HL-60 (cell line): Measurements from ENCODE around the gene FCER1A.

Experiments used
- CTCF ChIP-seq: IDR thresholded peaks from one replicate; pipeline ENCODE4 v1.5.1; 2011; ENCODE audit warnings: low read length, control low read depth, inconsistent platforms; ENCODE audit not compliant: insufficient read depth
- GABPA ChIP-seq: IDR thresholded peaks from 2 replicates; pipeline ENCODE4 v1.6.1; 2012; ENCODE audit warnings: low read depth
- POLR2AphosphoS5 ChIP-seq: IDR thresholded peaks from 2 replicates; pipeline ENCODE4 v1.6.1; 2012; ENCODE audit warnings: low read depth
- REST ChIP-seq: IDR thresholded peaks from 2 replicates; pipeline ENCODE4 v1.6.1; 2012; ENCODE audit warnings: low read depth; ENCODE audit not compliant: insufficient replicate concordance
- SPI1 ChIP-seq: IDR thresholded peaks from 2 replicates; pipeline ENCODE4 v1.6.1; 2012; ENCODE audit warnings: low read depth, mild to moderate bottlenecking, borderline replicate concordance

GRCh38 chr1:159311679-159312078 lies 9.5 kb downstream of the FCER1A start:
- no peak for TF ChIP-seq CTCF
- no peak for TF ChIP-seq POLR2AphosphoS5
- TF ChIP-seq REST: no peak
- TF ChIP-seq SPI1: no peak
- TF ChIP-seq GABPA: no peak
